ENCODE measurements around the gene UTP15.

UTP15 gene
- long read RNA-seq, donor 1, partial matches to known transcripts = 0 of 1 reads
- long read RNA-seq, donor 1, other reads (novel, unspliced or antisense) = 0 of 1 reads
- long read RNA-seq, donor 2, partial matches to known transcripts = 0 of 1 reads
- long read RNA-seq, donor 2, other reads (novel, unspliced or antisense) = 0 of 1 reads
- long read RNA-seq, donor 3 = 0 reads
- long read RNA-seq, donor 4, partial matches to known transcripts = 0 of 3 reads
- long read RNA-seq, donor 4, other reads (novel, unspliced or antisense) = 0 of 3 reads
- long read RNA-seq, donor 5, partial matches to known transcripts = 0 of 1 reads
- long read RNA-seq, donor 5, other reads (novel, unspliced or antisense) = 0 of 1 reads
- long read RNA-seq, donor 6 = 0 reads
- long read RNA-seq, donor 7, partial matches to known transcripts = 0 of 2 reads
- long read RNA-seq, donor 7, other reads (novel, unspliced or antisense) = 0 of 2 reads
- long read RNA-seq, donor 8 = 0 reads

GRCh38 chr5:73565139-73565968, at the start of gene UTP15, which contains the start of gene ANKRA2:
Gene UTP15 (plus strand): TSS chr5:73565743. CDS start chr5:73567345, 1,602 bp downstream.
Gene ANKRA2 (minus strand): TSS chr5:73565639. CDS start chr5:73562881, 2,758 bp downstream.
- peak; percentile 99 for DNase-seq

GRCh38 chr5:73519531-73520283, 45.8 kb upstream of the UTP15 start:
- DNase-seq = peak; percentile 60

- no peak for DNase-seq
Measured at GRCh38 chr5:73522989-73523388, 42.6 kb upstream of the UTP15 start.

- DNase-seq = no peak
Measured at GRCh38 chr5:73523861-73524260, 41.7 kb upstream of the UTP15 start.

- no peak for DNase-seq
Measured at GRCh38 chr5:73525606-73526203, 39.8 kb upstream of the UTP15 start.

- DNase-seq = no peak
Measured at GRCh38 chr5:73528248-73528647, 37.3 kb upstream of the UTP15 start.

- no peak for DNase-seq
Measured at GRCh38 chr5:73529081-73529480, 36.5 kb upstream of the UTP15 start.

GRCh38 chr5:73531356-73531755, 34.2 kb upstream of the UTP15 start:
- no peak for DNase-seq

GRCh38 chr5:73532195-73532594, 33.3 kb upstream of the UTP15 start:
- no peak for DNase-seq

- no peak for DNase-seq
Measured at GRCh38 chr5:73534011-73534644, 31.4 kb upstream of the UTP15 start.

GRCh38 chr5:73534971-73535370, 30.6 kb upstream of the UTP15 start:
- DNase-seq = no peak

GRCh38 chr5:73539730-73540129, 25.8 kb upstream of the UTP15 start:
- DNase-seq = no peak

- DNase-seq = no peak
Measured at GRCh38 chr5:73540192-73540591, 25.4 kb upstream of the UTP15 start.

- no peak for DNase-seq
Measured at GRCh38 chr5:73542020-73542419, 23.5 kb upstream of the UTP15 start.

- no peak for DNase-seq
Measured at GRCh38 chr5:73544429-73545402, 20.8 kb upstream of the UTP15 start.

GRCh38 chr5:73545403-73545779, 20.2 kb upstream of the UTP15 start:
- DNase-seq = no peak

GRCh38 chr5:73550016-73550415, 15.5 kb upstream of the UTP15 start:
- no peak for DNase-seq

GRCh38 chr5:73552642-73553041, 12.9 kb upstream of the UTP15 start:
- DNase-seq = no peak

GRCh38 chr5:73558950-73559349, 6.6 kb upstream of the UTP15 start:
- DNase-seq = no peak

- DNase-seq = no peak
Measured at GRCh38 chr5:73564018-73564417, 1.5 kb upstream of the UTP15 start.

All from right kidney (tissue), 9 donors.